K562 (cell line): Measurements from ENCODE around the gene CCDC54.

ENCODE experiments used
- CTCF ChIP-seq, 3 experiments: IDR thresholded peaks in 2 of 3; conservative IDR thresholded peaks in 1 of 3; 2 replicates each; pipeline ENCODE4 v1.5.1; 2011 to 2012; ENCODE audit warnings: low read length in 3 of 3, mild to moderate bottlenecking in 3 of 3, control low read depth in 2 of 3, improper control_type of control experiment in 1 of 3, inconsistent platforms in 1 of 3, low read depth in 1 of 3, mixed read lengths in 1 of 3, moderate library complexity in 1 of 3; ENCODE audit not compliant: insufficient read depth in 2 of 3
- FOXJ3 ChIP-seq: sonication (generic); formaldehyde crosslinking; IDR thresholded peaks from 2 replicates; pipeline ENCODE4 v1.4.0; 2020; ENCODE audit warnings: mild to moderate bottlenecking, missing genetic modification reagents
- ZNF140 ChIP-seq: fragments of 250-450 bp; sonication (Bioruptor Pico); IDR thresholded peaks from 2 replicates; pipeline ENCODE4 v1.8.0; 2021; ENCODE audit warnings: moderate library complexity, mild to moderate bottlenecking, inconsistent platforms

- TF ChIP-seq ZNF140 (CRISPR knock-in tag) (no peak), CTCF (IDR thresholded peaks at IDR 0.05 in 2 of 3, conservative IDR thresholded peaks at IDR 0.05 in 1 of 3; ENCODE audit: insufficient read depth in 2 of 3, low read depth in 1 of 3, low read length in 3 of 3) (no peak), FOXJ3 (no peak)
These were observed 20.5 kb upstream of the CCDC54 start for GRCh38 chr3:107356706-107357105.
